ENCODE data around the gene ZDHHC6.
"Not testable (repeated sequence)": the region's sequence is repeated elsewhere in the genome, so short reads cannot be mapped to it uniquely, and the experiment has no call there.

The ZDHHC6 gene

DNA sequence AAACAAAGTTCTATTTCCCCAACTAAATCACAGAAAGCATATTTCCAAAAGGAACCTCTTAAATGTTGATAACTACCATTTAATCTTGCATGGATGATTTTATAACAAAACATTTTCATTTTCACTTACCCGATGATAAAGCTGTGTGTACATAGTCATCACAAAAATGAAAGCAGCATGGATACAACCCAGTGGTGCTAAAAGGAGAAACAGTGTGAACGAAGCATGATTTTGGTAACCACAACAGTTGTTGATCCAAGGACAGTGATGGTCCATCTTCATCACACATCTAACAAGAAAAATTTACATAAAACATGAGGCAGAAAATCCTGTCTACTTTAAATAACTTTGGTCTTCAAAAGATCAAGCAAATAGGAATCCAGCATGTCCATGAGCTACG, 4.7 kb downstream of the ZDHHC6 start:
- DNase-seq: no peak

DNA sequence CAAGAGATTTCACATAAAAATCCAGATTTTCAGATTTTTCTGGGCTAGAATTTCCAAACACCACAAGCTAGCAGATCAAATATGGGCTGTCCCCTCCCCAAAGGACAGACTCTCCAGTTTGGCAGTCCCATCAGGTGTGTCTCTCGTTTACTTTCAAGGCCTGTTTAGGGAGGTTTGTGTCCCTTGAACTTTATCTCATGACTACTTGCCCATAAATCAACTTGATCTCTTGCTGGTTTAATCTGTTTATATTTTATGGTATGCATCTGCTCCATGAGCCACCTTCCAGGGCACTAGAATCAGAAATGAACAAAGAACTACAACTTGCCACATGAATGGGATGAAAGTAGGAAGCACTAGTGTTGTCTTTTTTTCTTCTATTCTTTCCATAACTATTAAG, 5.2 kb downstream of the ZDHHC6 start:
- DNase-seq: no peak

DNA sequence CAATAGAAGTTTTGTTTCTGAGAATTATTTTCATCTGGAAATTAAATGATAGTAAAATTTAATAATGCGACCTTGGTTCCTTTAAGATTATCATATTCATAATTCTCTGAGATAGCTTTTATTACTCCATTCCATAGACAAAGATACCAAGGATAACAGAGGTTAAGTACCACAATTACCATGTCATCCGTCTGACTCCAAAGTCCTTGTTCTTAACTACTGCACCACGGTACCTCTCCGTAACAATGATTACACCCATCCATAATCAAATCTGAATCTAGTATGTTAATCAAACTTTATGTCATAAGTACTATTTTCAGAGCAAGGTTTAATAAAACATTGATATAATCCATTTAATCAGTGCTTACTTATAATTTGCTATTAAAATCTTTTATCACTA, 8.4 kb downstream of the ZDHHC6 start:
- DNase-seq: no peak

DNA sequence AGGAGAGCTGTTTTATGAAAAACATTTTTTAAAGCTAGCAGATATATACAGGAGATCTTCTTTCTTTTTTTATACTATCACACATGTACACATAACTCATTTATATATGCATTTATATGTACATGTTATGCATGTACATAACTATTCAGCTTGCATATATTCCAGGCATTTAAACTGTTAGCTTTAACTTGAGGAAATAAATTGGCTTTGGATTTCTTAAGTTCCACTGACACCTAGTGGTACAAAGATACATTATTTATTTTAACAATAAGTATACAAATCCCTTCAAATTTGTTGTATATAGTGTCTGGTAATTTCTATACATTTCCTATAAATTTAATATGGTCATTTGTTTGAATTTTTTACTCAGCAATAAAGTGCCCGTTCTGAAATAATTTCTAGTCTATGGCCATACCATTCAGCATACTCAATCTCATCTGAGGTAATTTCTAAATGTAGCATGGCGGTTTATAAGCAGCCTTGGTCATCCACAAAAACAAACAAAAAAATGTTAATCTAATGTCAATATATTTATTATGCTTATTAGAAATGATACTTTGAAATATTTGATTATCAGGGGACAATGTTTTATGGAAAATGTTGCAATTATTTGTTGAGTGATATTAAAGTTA, 11.6 kb downstream of the ZDHHC6 start:
- DNase-seq: peak; percentile 80

DNA sequence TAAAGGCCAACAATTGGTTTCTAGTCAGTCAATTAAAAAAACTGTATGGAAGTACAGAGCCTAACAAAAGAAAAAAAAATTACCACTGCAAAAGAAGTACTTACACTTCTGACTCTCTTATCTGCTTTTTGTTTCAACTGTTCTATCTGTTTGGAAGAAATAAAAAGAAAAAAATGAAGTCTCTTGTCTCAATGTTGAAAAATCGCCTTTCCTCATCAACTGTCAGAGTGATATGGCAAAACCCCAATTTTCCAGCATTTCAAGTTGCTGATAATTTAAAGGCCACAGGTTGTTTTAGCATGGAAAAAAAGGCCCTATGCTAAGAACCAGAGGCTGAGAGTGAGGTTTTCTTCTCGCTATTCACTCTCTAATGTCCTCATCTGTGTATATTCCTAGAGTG, 13.6 kb downstream of the ZDHHC6 start:
- DNase-seq: peak; percentile 28

DNA sequence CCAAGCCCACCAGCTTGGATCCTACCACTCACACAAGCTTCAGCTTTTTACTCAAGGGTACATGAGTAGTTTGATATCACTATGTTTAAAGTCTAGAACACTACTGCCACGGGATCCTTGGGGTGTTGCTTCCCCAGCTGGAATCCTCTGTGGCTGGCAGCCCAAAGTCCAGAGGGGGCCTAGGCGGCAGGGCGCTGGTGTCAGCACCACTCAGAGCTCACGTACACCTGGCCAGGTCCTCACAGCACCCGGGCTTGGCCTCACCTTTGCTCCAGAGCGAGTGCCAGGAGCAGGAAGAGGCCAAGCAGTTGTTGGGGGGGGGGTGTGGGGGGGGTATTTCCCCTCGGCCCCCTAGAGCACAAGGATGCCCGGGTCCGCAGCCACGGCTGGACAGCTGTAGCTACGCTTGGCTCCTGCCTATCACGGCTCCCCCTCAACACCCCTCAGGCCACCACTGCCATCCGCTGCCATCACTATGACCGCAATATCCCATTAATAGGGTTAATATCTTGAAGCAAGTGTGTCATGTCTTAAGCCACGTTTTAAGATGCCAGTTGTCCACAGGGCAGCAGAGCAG, 17.0 kb downstream of the ZDHHC6 start:
- no peak for DNase-seq

DNA sequence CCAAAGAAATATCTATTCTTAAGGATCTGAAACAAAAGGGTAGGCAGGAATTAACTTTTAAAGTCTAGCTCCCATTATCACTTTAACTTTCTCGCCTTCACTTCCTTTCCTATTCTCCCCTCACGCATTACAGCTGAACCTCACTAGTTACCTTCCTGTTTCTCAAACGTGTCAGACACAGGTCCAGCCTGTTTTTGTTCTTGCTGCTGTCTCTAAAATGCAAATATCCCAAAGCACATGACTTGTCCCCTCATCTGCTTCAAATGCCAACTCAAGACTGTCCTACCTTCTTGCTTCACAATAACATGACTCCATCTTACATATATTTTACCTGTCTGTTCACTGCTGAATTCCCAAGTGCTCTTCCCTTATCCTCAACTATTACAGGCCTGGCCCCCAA, 17.6 kb downstream of the ZDHHC6 start:
- no peak for DNase-seq

DNA sequence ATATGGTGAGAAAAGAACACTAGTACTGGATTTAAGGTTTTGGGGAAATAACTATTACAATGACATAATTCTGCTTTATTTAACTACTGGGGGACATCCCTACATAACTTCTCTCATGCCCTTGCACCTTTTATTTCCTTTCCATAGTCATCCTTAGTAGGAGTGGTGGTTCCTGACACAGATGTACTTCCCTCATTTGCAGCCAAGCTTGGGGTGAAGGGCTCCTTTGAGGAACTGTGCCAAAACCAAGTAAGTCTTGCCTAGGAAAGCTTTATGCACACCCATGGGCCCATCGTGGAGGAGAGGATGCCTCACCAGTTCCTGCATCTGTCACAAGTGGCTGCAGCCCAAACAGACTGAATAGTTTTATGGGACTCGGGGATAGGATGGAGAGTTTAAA, 20.6 kb downstream of the ZDHHC6 start:
- no peak for DNase-seq

DNA sequence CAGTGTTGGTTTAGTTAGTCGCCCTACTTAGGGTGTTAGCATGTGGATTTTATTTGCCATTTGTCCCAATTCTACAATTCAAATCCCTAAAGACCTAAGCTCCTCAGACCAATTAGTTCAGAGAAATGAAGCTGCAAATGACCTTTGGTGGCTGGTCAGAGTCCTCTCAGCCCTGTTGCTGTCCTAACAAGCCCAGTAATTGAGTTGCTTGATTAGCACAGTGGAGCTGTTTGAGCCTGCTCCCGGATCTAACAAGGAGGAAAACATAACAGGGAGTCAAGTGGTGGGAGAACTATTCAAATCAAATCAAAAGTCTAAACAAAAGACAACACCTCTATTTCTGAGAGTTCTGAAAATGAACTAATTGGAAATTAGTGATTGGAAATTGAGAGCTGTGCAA, 22.1 kb downstream of the ZDHHC6 start:
- DNase-seq: no peak

DNA sequence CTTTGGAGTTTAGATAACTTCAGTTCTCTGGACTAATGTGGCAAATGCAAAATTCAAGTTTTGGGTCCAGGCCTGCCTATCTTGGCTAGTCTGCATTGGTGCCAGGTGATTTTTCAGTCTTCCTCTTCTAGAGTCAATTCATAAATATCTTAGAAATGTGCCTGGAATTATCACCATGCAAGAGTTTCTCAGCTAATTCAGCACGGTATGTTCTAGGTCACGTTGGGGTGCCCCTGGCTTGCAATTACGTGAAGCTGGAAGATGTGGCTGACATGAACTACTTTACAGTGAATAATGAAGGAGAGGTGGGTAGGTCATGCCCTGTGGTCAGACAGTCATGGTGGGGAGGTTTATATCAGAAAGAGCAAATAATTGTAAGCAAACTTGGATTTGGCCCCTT, 25.0 kb downstream of the ZDHHC6 start:
- no peak for DNase-seq

DNA sequence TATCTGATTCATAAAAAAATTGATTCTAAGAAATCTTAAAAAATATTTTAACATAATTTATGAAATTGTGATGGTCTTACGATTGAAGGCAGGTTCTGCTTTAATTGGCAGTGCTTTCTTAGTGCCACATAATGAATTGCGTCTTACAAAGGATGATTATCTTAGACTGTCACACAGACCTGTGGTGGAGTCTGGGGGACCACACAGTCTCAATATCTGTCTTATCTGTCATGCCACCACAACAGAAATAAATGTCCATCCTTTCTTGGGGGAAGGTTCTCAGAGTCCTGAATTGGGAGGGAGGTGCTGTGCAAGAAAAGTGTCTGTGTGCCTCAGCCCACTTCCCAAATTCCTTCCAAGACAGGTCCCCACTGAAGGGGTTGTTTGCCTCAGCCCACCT, 34.0 kb downstream of the ZDHHC6 start:
- DNase-seq: peak; percentile 94

DNA sequence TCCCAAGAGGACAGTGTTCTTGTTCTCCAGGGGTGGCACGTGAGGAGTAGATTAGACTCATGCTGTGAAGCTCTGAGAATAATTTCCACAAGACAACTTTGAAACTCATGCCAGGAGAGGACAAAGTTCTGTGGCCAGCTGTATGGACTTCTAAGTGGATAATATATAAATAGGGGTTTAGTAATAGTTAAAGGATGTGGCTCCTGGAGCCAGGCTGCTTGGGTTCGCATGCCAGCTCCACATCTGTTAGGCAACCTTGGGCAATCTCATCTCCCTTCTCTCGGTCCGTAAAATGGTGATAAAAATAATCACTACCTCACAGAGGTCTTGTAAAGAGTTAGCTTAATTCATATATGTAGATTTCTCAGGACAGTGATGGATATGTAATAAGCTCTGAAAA, 37.0 kb downstream of the ZDHHC6 start:
- DNase-seq: no peak

DNA sequence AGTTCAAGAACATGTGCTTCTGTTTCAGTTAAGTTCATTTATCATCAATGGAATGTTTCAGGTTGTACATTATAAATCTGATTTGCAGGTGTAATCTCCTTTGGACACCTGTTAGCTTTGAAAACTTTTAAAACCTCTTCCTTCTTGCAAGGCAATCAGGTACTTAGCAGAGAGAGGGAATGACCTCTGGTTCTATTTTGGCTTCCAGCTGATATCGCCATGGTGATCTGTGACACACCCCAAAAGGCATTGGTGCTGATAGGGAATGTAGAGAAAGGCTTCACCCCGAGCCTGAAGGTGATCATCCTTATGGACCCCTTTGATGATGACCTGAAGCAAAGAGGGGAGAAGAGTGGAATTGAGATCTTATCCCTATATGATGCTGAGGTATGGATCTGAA, 37.4 kb downstream of the ZDHHC6 start:
- DNase-seq: peak; percentile 32

DNA sequence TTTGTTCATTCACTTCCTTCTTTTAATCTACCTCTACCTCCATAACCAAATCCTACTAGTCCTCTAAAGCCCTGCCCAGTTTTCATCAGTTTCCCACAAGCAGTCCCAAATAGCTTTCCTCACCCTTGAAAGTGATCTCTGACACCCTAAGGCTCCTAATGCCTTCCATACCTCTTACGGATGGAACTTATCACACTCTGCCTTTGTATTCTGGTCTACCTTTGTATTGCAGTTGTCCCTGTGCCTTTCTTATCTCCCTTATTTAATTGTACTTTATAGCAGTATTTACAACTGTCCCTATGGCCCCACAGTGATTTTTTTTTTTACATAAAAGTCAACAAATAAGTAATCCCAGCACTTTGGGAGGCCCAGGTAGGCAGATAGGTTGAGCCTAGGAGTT, 39.0 kb downstream of the ZDHHC6 start:
- DNase-seq: no peak

DNA sequence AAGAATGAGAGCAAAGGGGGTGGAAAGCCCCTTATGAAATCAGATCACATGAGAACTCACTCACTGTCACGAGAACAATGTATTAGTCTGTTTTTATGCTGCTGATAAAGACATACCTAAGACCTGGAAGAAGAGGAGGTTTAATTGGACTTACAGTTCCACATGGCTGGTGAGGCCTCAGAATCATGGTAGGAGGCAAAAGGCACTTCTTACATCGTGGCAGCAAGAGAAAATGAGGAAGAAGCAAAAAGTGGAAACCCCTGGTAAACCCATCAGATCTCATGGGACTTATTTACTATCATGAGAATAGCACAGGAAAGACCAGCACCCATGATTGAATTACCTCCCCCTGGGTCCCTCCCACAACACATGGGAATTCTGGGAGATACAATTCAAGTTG, 39.9 kb downstream of the ZDHHC6 start:
- not testable (repeated sequence) for DNase-seq

DNA sequence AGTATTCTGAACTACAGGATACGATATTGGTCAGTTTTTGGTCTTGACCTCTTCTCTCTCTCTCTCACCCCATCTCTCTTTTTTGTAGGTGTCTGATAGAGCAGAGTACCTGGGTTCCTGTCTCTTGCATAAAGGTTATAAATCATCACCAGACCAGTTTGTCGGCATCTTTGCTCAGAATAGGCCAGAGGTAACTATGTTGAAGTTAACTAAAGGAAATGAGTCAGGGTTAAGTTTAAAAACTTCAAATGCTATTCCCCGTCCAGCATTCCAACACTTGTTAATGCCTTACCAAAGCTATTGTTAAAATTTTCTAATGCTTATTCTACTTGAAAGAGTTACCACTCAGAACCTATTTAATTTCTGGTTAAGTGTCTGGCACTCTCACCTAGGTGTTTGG, 42.1 kb downstream of the ZDHHC6 start:
- DNase-seq: no peak

DNA sequence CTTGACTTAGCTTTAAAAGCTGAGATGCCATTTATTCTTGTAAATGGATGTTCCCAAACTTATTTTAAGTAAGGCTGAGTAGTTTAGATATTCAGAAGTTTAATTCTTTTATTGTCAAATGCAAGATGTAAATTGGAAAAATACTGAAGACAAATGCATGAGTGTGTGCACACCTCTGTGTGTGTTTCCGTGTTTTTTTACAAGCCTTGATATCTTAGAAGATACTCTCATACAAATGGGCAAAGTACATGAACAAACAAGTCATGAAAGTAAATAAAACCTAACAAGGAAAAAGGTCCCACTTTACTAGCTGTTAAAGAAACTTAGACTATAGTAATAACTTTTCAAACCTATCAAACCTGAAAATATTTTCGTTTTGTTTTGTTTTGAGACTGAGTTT, 43.8 kb downstream of the ZDHHC6 start:
- DNase-seq: no peak

DNA sequence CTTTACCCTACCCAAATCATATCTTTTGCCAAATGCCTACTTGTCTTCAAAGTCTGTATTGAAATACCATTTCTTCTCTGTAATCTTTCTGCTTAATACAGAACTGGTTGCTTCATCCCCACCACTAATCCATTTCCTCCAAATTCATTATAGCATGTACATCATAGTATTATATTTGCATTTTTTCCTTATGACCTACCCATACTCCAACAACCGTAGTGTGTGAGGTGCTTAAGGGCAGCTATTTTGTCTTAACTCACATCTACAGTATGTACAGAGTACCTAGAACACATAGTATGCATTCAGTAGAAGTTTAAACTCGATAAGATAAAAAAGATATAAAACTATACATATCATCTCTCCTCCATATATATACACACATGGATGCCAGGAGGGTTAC, 49.1 kb downstream of the ZDHHC6 start:
- DNase-seq: no peak

DNA sequence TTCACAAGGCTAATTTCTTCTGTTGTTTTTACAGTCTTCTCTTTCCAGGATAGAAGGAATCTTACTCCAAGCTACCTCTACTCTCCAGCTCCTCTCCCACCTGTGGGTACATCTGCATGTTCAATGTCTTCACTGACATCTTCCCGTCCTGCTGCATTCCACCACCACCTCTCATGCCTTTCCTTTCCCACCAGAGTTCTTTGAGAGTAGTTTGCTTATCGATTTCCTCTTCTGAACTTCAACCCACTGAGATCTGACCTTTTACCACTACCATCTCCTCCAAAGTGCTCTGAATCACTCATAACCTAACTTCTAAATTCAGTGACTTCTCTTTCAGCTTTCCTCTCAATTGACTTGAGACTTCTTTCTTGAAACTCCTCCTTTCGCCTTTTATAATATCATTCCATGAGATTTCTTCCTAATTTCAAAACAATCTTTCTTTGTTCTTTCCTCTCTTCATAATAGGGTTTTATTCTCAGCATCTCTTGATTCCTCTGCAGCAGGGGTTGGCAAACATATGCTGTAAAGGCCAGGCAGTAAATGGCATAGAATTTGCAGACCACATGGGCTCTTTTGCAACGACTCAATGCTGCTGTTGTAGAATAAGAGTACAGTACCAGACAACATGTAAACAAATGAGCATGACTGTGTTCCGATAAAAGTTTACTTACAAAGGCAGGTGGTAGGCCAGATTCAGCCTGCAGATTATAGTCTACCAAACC, 50.7 kb downstream of the ZDHHC6 start:
- no peak for DNase-seq

DNA sequence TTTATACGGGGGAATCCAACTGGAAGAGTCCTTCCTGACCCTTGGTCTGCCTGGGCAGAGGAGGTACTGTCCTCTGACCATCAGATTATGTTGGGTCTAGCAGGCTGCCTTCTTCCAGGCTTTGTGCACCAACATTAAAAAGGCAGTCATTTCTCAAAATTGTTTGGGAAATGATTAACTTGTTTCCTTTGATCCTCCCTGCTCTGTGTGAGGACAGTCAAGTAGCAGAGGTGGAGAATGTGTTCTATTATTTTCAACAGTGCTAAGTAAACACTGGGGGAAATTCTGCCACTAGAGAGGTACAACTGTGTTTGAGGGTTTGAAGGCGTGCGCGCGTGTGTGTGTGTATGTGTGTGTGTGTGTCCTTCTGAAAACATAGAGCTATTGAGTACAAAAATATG, 52.2 kb downstream of the ZDHHC6 start:
- no peak for DNase-seq

DNA sequence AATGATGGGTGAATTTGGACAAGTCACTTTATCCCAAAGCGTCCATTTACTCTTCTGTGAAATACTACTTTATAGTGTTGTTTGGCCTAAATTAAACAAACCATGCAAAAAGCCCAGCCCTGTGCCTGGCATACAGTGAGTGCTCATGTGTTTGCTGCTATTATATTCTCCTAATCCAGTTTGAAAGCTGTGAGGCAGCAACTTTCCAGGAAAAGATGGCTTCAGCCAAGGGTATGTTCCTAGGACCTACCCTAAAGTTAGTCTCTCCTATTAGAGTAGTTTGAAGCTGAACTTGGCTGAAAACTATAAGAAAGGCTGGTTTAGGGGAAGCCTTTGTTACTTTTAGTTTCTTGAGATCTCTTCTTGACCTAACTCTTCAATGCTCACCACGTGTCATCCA, 52.9 kb downstream of the ZDHHC6 start:
- DNase-seq: no peak

DNA sequence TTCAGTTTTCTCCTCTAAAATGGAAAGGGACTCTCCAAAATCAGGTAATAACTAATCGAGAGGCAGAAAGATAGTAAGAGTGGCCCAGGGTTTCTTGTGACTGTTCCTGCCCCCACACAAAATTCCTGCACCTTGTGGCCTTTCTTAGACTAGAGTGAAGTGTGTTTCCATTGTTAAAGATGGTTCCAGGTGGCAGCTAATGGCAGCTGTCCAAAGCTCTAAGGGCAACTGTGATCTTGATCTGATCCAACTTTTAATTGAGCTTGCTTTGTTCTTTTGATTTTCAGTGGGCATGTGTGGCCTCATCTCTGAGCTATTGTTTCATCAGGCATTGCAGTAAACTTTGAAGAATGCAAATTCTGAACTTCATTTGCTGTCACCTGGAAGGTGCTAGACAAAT, 53.4 kb downstream of the ZDHHC6 start:
- no peak for DNase-seq

DNA sequence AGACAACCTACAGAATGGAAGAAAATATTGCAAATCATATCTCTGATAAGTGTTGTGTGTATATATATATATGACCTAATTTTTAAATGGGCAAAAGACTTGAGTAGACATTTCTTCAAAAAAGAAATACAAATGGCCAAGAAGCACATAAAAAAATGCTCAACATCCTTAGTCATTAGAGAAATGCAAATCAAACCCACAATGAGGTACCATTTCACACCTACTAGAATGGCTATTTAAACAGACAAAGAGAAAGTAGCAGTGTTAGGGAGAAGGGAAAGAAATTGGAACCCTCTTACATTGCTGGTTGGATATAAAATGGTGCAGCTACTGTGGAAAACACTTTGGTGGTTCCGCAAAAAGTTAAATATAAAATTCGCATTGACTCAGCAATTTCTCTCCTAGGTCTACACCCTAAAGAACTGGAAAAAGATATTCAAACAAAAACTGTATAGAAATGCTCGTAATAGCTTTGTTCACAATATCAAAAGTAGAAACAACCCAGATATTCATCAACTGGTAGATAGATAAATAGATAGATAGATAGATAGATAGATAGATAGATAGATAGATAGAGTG, 56.5 kb downstream of the ZDHHC6 start:
- no peak for DNase-seq

DNA sequence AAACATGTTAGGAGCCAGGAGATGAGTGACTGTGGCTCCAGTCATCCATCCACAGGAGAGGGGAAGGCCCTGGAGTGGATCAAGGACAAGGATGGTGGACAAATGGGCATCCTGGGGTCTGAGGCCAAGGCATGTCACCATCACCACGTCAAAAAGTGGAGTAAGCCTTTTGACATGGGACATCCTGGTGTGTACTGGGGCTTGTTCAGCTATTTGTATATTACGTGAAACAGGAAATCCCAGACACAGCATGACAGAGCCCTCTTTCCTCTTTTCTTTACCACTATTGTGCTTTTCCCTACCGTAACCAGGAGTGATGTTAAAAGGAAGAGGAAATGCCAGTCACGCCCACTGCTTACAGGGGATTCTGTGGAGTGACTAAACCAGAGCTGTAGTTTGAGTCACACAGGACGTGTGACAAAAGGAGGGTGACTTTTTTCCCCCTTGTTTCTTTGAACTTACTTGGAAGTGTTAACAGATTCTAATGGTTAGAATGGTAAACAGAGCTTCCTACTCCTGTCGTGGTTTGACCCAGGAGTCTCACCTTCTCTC, 57.4 kb downstream of the ZDHHC6 start:
- DNase-seq: peak; percentile 45

Data from hematopoietic multipotent progenitor cell treated with erythropoietin and hydrocortisone succinate and interleukin-3 and kit ligand, for 4 days (in vitro differentiated cells).